IMR-90 (cell line): ENCODE data around the gene RMDN2. TPM values are rescaled to one million over a fixed set of nuclear protein-coding genes. Genes with fewer than 3 reads are reported as not detected.

Experiments used
- ATAC-seq: fragments of 200-7000 bp; cut with Tn5 transposase; 2 replicates; pipeline ENCODE4 v1.9.1; 2020; ENCODE audit warnings: low read depth, mild to moderate bottlenecking, moderate library complexity
- BruUV-seq: library from RNA; stranded (reverse); fragments of 400-500 nt; replicated peaks from 2 replicates; lab custom pipeline; 2021; lab: Mats Ljungman, UMichigan
- CTCF ChIA-PET: fragments of 300-600 bp; formaldehyde crosslinking; extraction: SDS; loops from one replicate; lab custom pipeline; 2021; ENCODE audit warnings: antibody characterized with exemption; lab: Yijun Ruan, JAX
- POLR2A ChIA-PET: fragments of 300-600 bp; sonication (Branson Sonifier 250); formaldehyde crosslinking; loops from one replicate; lab custom pipeline; 2022; ENCODE audit warnings: antibody characterized with exemption; ENCODE audit not compliant: unreplicated experiment; lab: Charles Lee
- DNase-seq: peaks from one replicate; pipeline ENCODE4 v3.0.0; 2013
- H2AFZ ChIP-seq: replicated peaks from 2 replicates; pipeline ENCODE3; 2013; ENCODE audit warnings: low read length, mild to moderate bottlenecking; ENCODE audit not compliant: poor library complexity
- H2AK5ac ChIP-seq: 2 replicates; pipeline ENCODE4 v1.6.1; 2013; ENCODE audit warnings: low read depth, low read length, inconsistent platforms
- H2AK9ac ChIP-seq: replicated peaks from 2 replicates; pipeline ENCODE3; 2013; ENCODE audit warnings: mild to moderate bottlenecking, low read depth, low read length, moderate library complexity; ENCODE audit not compliant: poor library complexity
- H2BK120ac ChIP-seq: 2 replicates; pipeline ENCODE4 v1.6.1; 2013; ENCODE audit warnings: low read depth, low read length, inconsistent platforms
- H2BK15ac ChIP-seq: 3 replicates; pipeline ENCODE4 v1.6.1; 2013; ENCODE audit warnings: low read depth, low read length, inconsistent platforms
- H2BK20ac ChIP-seq: 2 replicates; pipeline ENCODE4 v1.6.1; 2013; ENCODE audit warnings: low read depth, mild to moderate bottlenecking, inconsistent platforms, low read length, moderate library complexity
- H2BK5ac ChIP-seq: 2 replicates; pipeline ENCODE4 v1.6.1; 2013; ENCODE audit warnings: mild to moderate bottlenecking, low read depth, low read length, inconsistent platforms; ENCODE audit not compliant: poor library complexity, severe bottlenecking
- H3K14ac ChIP-seq: replicated peaks from 2 replicates; pipeline ENCODE4 v1.6.1; 2013; ENCODE audit warnings: low read depth, low read length, inconsistent platforms
- H3K18ac ChIP-seq: 2 replicates; pipeline ENCODE4 v1.6.1; 2013; ENCODE audit warnings: low read depth, low read length, control low read depth
- H3K23ac ChIP-seq: 2 replicates; pipeline ENCODE4 v1.6.1; 2013; ENCODE audit warnings: low read depth, low read length, inconsistent platforms
- H3K27ac ChIP-seq: 2 replicates; pipeline ENCODE4 v1.5.1; 2013; ENCODE audit warnings: mild to moderate bottlenecking, control low read depth, low read length; ENCODE audit not compliant: insufficient read depth
- H3K27me3 ChIP-seq: 2 replicates; pipeline ENCODE4 v1.6.1; 2013; ENCODE audit warnings: low read length; ENCODE audit not compliant: control insufficient read depth, insufficient read depth
- H3K36me3 ChIP-seq: 2 replicates; pipeline ENCODE4 v1.6.1; 2013; ENCODE audit warnings: low read length, mixed read lengths; ENCODE audit not compliant: control insufficient read depth, insufficient read depth
- H3K4ac ChIP-seq: 2 replicates; pipeline ENCODE4 v1.6.1; 2013; ENCODE audit warnings: low read depth, low read length, inconsistent platforms
- H3K4me1 ChIP-seq: 2 replicates; pipeline ENCODE4 v1.6.1; 2013; ENCODE audit warnings: low read length, mixed read lengths; ENCODE audit not compliant: control insufficient read depth, insufficient read depth
- H3K4me2 ChIP-seq: 2 replicates; pipeline ENCODE4 v1.6.1; 2013; ENCODE audit warnings: low read depth, mild to moderate bottlenecking, control low read depth, low read length, moderate library complexity
- H3K4me3 ChIP-seq: 2 replicates; pipeline ENCODE4 v1.5.1; 2013; ENCODE audit warnings: low read depth, mild to moderate bottlenecking, control low read depth, low read length, moderate library complexity; ENCODE audit not compliant: insufficient read depth
- H3K56ac ChIP-seq: 2 replicates; pipeline ENCODE4 v1.6.1; 2013; ENCODE audit warnings: low read length, inconsistent platforms; ENCODE audit not compliant: insufficient read depth; ENCODE audit errors: extremely low read depth
- H3K79me1 ChIP-seq, 2 experiments: 2 replicates each; pipeline ENCODE4 v1.6.1; 2013; ENCODE audit warnings: low read length in 2 of 2, inconsistent platforms in 1 of 2, low read depth in 1 of 2
- H3K9ac ChIP-seq: 2 replicates; pipeline ENCODE4 v1.6.1; 2013; ENCODE audit warnings: low read depth, low read length, control low read depth
- H3K9me1 ChIP-seq: 2 replicates; pipeline ENCODE4 v1.6.1; 2013; ENCODE audit warnings: low read length, inconsistent platforms; ENCODE audit not compliant: insufficient read depth
- H3K9me3 ChIP-seq: 2 replicates; pipeline ENCODE4 v1.6.1; 2013; ENCODE audit warnings: low read length; ENCODE audit not compliant: control insufficient read depth, insufficient read depth
- H4K20me1 ChIP-seq: 2 replicates; pipeline ENCODE4 v1.6.1; 2013; ENCODE audit warnings: low read length, inconsistent platforms; ENCODE audit not compliant: insufficient read depth
- H4K5ac ChIP-seq: 2 replicates; pipeline ENCODE4 v1.6.1; 2013; ENCODE audit warnings: mild to moderate bottlenecking, low read depth, low read length, control low read depth
- H4K8ac ChIP-seq, 2 experiments: 2 replicates each; pipeline ENCODE4 v1.6.1; 2013; ENCODE audit warnings: low read depth in 2 of 2, low read length in 2 of 2, control low read depth in 1 of 2, inconsistent platforms in 1 of 2
- H4K91ac ChIP-seq: 2 replicates; pipeline ENCODE4 v1.6.1; 2013; ENCODE audit warnings: low read depth, low read length, inconsistent platforms; ENCODE audit not compliant: insufficient read depth
- CEBPB ChIP-seq: IDR thresholded peaks from 2 replicates; pipeline ENCODE4 v1.6.1; 2012; ENCODE audit warnings: low read depth, low read length, improper control_type of control experiment
- CTCF ChIP-seq: conservative IDR thresholded peaks from 2 replicates; pipeline ENCODE4 v1.5.1; 2012; ENCODE audit warnings: mild to moderate bottlenecking, low read depth, low read length, improper control_type of control experiment
- ELK1 ChIP-seq: fragments of 150-350 bp; IDR thresholded peaks from 2 replicates; pipeline ENCODE4 v1.6.1; 2016; ENCODE audit warnings: low read depth, mild to moderate bottlenecking, low read length, moderate library complexity, borderline replicate concordance
- MAFK ChIP-seq: IDR thresholded peaks from 2 replicates; pipeline ENCODE4 v1.6.1; 2012; ENCODE audit warnings: low read depth, low read length, improper control_type of control experiment
- MAZ ChIP-seq: IDR thresholded peaks from 2 replicates; pipeline ENCODE4 v1.6.1; 2012; ENCODE audit warnings: low read depth, mild to moderate bottlenecking, low read length, improper control_type of control experiment, moderate library complexity, borderline replicate concordance
- MXI1 ChIP-seq: IDR thresholded peaks from 2 replicates; pipeline ENCODE4 v1.6.1; 2012; ENCODE audit warnings: low read depth, mild to moderate bottlenecking, low read length, moderate library complexity, borderline replicate concordance
- RAD21 ChIP-seq: IDR thresholded peaks from 2 replicates; pipeline ENCODE4 v1.6.1; 2012; ENCODE audit warnings: low read length, improper control_type of control experiment
- RFX5 ChIP-seq: IDR thresholded peaks from 2 replicates; pipeline ENCODE4 v1.8.0; 2012; ENCODE audit warnings: low read depth, mild to moderate bottlenecking, low read length, moderate library complexity
- WGBS, 2 experiments: methylation state at CpG; one replicate each; pipeline versions ENCODE4 v1.1.5 to v1.1.7; 2013; ENCODE audit warnings: missing lambda C conversion rate in 2 of 2; ENCODE audit not compliant: insufficient read length in 1 of 2; ENCODE audit errors: extremely low coverage in 2 of 2; 5-methylcytosine and 5-hydroxymethylcytosine counted together
- dilution Hi-C: fragments of 300-500 bp; cut with HindIII; formaldehyde crosslinking; loops from one replicate; pipeline ENCODE4 v1.14.3; 2018; ENCODE audit warnings: low sequenced_read_pairs; ENCODE audit not compliant: unreplicated experiment
- in situ Hi-C: fragments of 300-500 bp; cut with MboI; formaldehyde crosslinking; loops from 3 replicates; pipeline ENCODE4 v1.14.3; 2019; ENCODE audit warnings: low sequenced_read_pairs, inconsistent platforms, mixed read lengths
- intact Hi-C: fragments of 100-400 bp; cut with micrococcal nuclease; formaldehyde crosslinking; loops from 2 replicates; pipeline ENCODE4 v1.10.0; 2022
- polyA plus RNA-seq, 3 experiments: library from polyadenylated mRNA; depleted of rRNA; stranded (reverse); fragments of >200 nt; gene quantifications; 2 replicates each; pipeline ENCODE4 v1.2.3, GENCODE V29; 2012; ENCODE audit warnings: low replicate concordance in 1 of 3
- total RNA-seq: library from RNA; depleted of rRNA; stranded (reverse); fragments of >200 nt; gene quantifications from 2 replicates; pipeline ENCODE4 v1.2.3, GENCODE V29; 2012

RMDN2 gene
- total and polyA plus RNA-seq, 2 of the 4 experiments (the other 2 are of a cell fraction) = 2.3 to 3.0 TPM

GRCh38 chr2:37985333-37985732 is 60.2 kb downstream of the RMDN2 start:
- Histone ChIP-seq H2AK9ac (no peak overlapping the region), H3K23ac (no peak overlapping the region), H2AFZ (no peak overlapping the region), H3K56ac (no peak overlapping the region), H3K36me3 (no peaks in the 10 kb centered on the region), H2BK5ac (no peak overlapping the region), H3K27ac (no peak overlapping the region), H3K4me1 (peaks cover 3% of the 10 kb centered on the region; the same call in 1 of the 2 replicates), H2BK20ac (no peak overlapping the region), H2BK120ac (no peak overlapping the region), H3K4ac (no peak overlapping the region), H3K18ac (no peak overlapping the region), H3K9ac (no peak overlapping the region), H4K8ac (no peak overlapping the region), H3K9me3 (no peaks in the 10 kb centered on the region), H3K27me3 (no peaks in the 10 kb centered on the region), H3K14ac (no peak overlapping the region), H3K4me2 (no peak overlapping the region), H4K20me1 (no peaks in the 10 kb centered on the region), H2BK15ac (no peak overlapping the region), H3K9me1 (no peaks in the 10 kb centered on the region), H4K91ac (no peak overlapping the region), H4K5ac (no peak overlapping the region), H3K4me3 (no peak overlapping the region), H2AK5ac (no peak overlapping the region), H3K79me1 (no peaks in the 10 kb centered on the region)
- CTCF ChIA-PET = no interaction called here
- intact Hi-C loops = loop anchor here (10.0 kb wide), 1 partner anchor 519 kb away; no protein-coding TSS in a partner anchor
- peak; percentile 48; the same call in 1 of the 2 replicates for ATAC-seq
- no TSS peak for BruUV-seq
- POLR2A ChIA-PET = no interaction called here
- TF ChIP-seq MXI1 (no peak), MAFK (peak; percentile 43; the same call in 1 of the 2 replicates), ELK1 (no peak), RAD21 (no peak), MAZ (no peak), RFX5 (no peak), CTCF (no peak), CEBPB (peak; percentile 79)
- peak; percentile 69 for DNase-seq
- WGBS, 2 experiments = 14% methylated on average over 1 of the region's 1 CpG; no CpG with 5 or more reads in 1 of the 2 experiments
- in situ Hi-C loops = no loop called here
- dilution Hi-C loops = no loop called here
